T-helper 9 cell (primary cell): ENCODE results near the gene TBC1D28.
"Not testable (repeated sequence)": the region's sequence is repeated elsewhere in the genome, so short reads cannot be mapped to it uniquely, and the experiment has no call there.

Experiments
- DNase-seq: peaks from one replicate; pipeline ENCODE4 v3.0.0-alpha.2; 2020
- total RNA-seq, 2 donors: gene quantifications; one replicate each; lab custom pipeline; 2026; lab: John Stamatoyannopoulos, UW

Gene TBC1D28
- 0 reads per million in 2 donors for total RNA-seq

GRCh38 chr17:18644291-18644690, at the start of gene TBC1D28:
Gene TBC1D28, minus strand, starts transcription at chr17:18644391. Its CDS starts 3,039 bp downstream, at chr17:18641352.
- DNase-seq = not testable (repeated sequence)

- DNase-seq = not testable (repeated sequence)
Measured at GRCh38 chr17:18682668-18683067, 38.5 kb upstream of the TBC1D28 start.

GRCh38 chr17:18681767-18682571, 37.8 kb upstream of the TBC1D28 start, which contains the start of gene FOXO3B:
Gene FOXO3B, minus strand, starts transcription at chr17:18682314. Its CDS starts 663 bp downstream, at chr17:18681651.
- DNase-seq = peak; percentile 58

- not testable (repeated sequence) for DNase-seq
Measured at GRCh38 chr17:18677381-18677780, 33.2 kb upstream of the TBC1D28 start.

GRCh38 chr17:18676928-18677327, 32.7 kb upstream of the TBC1D28 start:
- not testable (repeated sequence) for DNase-seq

GRCh38 chr17:18672395-18673227, 28.4 kb upstream of the TBC1D28 start:
- DNase-seq = not testable (repeated sequence)

GRCh38 chr17:18668625-18669024, 24.4 kb upstream of the TBC1D28 start:
- DNase-seq = not testable (repeated sequence)

- DNase-seq = not testable (repeated sequence)
Measured at GRCh38 chr17:18667535-18667934, 23.3 kb upstream of the TBC1D28 start.

GRCh38 chr17:18666326-18666725, 22.1 kb upstream of the TBC1D28 start:
- DNase-seq = not testable (repeated sequence)

- DNase-seq = not testable (repeated sequence)
Measured at GRCh38 chr17:18661924-18662624, 17.9 kb upstream of the TBC1D28 start.

GRCh38 chr17:18650094-18650493, 5.9 kb upstream of the TBC1D28 start:
- not testable (repeated sequence) for DNase-seq

GRCh38 chr17:18643124-18643523, 1.1 kb downstream of the TBC1D28 start:
- DNase-seq = not testable (repeated sequence)

GRCh38 chr17:18638357-18638756, 5.8 kb downstream of the TBC1D28 start:
- DNase-seq = not testable (repeated sequence)

- DNase-seq = not testable (repeated sequence)
Measured at GRCh38 chr17:18636237-18636636, 8.0 kb downstream of the TBC1D28 start.

GRCh38 chr17:18635773-18636172, 8.4 kb downstream of the TBC1D28 start:
- not testable (repeated sequence) for DNase-seq

GRCh38 chr17:18634550-18635263, 9.5 kb downstream of the TBC1D28 start:
- DNase-seq = not testable (repeated sequence)

GRCh38 chr17:18626152-18626870, 17.9 kb downstream of the TBC1D28 start:
- DNase-seq = no peak

- DNase-seq = peak; percentile 94
Measured at GRCh38 chr17:18625509-18626104, 18.6 kb downstream of the TBC1D28 start.

- not testable (repeated sequence) for DNase-seq
Measured at GRCh38 chr17:18624862-18625501, 19.2 kb downstream of the TBC1D28 start.

GRCh38 chr17:18617613-18618012, 26.6 kb downstream of the TBC1D28 start:
- not testable (repeated sequence) for DNase-seq
